Stimulated activated CD4-positive, alpha-beta T cell treated with anti-CD3 and anti-CD28 coated beads, Interleukin-1b, Interleukin-23, amount 100 ng/mL, for 24 hours (primary cell): Measurements from ENCODE around the gene SFTPA2.
"Not testable (repeated sequence)": the region's sequence is repeated elsewhere in the genome, so short reads cannot be mapped to it uniquely, and the experiment has no call there.

Experiments
- DNase-seq, 4 experiments: peaks; one replicate each; pipeline ENCODE4 v3.0.0-alpha.2; 2020; ENCODE audit warnings: low read depth in 4 of 4, low spot score in 1 of 4

Gene SFTPA2

DNA sequence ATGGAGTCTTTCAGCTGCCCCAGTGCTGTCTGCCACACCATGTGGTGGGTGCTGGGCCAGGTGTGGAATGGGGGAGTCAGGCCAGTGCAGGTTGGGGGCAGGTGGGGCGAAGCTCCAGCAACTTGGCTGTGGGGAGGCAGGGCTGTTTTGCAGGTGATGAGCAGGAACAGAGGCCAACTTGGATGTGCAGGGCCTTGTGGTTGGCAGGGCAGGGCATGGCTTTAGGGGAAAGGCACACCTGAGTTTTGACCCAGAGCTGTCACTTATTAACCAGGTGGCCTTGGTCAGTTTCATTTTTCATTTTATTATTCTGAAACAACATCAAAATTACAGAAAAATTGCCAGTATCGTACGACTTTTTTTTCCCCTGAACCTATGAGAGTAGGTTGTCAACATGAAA is 1.1 kb upstream of the SFTPA2 start:
- DNase-seq = no peak

DNA sequence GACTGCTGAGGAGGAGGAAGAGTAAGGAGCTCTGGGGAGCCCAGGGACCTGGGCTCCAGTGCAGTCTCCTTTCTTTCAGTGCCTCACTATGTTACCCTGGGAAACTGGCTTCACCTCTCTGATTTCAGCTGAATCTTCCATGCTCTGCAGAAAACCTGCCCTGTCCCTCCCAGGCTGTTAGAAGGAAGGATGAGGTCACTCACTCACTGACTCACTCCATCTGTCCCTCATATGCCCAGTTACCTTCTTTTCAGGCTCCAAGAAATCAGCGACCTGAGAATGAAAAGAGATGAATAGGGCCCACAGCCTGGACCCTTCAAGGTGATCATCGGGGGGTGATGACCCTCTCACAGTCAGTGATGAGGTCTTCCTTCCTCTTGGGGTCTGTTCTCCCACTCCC is 481 bp downstream of the SFTPA2 start:
- no peak for DNase-seq

DNA sequence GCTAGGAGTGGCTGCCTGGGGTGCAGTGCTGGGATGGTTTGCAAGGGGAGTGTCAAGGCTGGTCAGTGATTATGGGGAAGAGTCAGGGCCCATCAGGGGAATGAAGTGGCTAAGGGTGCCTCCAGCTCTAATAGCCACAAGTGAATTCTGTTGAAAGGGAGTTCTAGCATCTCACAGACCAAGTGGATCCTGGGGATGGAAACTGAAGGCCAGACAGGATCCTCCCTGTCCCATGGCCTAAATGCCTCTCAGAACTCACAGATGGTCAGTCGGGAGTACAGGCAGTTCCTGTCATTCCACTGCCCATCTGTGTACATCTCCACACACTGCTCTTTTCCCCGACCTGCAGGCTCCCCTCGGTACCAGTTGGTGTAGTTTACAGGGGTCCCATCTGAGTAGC is 3.2 kb downstream of the SFTPA2 start:
- DNase-seq = not testable (repeated sequence)

DNA sequence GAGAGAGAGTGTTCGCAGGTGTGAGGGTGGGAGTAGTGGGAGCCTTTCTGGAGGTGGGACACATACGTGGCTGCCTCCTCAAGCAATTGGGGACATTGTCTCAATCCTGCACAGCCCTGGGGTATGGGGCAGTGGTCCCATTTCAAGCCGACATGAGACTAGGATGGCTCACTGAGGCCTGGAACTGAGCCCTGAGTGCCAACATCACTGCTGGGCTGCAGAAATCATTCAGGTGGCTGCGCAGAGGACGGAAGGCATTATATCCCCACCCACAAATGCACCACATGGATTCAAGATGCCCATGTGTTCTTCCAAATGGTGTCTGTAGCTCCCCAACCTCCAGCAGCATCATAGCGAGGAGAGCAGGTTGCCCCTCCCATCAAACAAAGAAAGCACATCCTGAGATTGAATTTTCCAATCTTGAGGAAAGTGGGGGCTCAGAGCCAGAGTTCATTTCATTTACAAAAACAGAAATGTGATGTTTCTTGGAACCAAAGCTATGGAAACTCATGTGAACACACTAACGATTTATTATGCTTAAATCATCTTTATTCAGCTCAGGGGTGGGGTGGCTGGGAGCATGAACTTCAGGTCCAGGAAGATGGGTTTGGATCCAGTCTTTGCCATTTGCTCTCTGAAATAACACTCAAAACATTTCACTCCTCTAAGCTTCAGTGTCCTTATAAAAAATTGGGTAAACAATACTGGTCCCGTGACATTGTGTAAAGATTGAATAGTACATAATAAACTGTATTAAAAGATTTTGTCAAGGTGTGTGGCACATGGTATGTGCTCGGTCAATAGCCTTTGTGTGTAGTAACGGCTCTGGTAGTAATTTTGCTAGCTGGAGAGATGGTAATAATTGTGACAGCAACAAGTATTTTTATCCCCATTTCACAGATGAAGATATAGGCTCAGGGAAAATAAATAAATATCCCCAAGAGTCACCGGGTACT is 4.6 kb downstream of the SFTPA2 start:
- DNase-seq = no peak

DNA sequence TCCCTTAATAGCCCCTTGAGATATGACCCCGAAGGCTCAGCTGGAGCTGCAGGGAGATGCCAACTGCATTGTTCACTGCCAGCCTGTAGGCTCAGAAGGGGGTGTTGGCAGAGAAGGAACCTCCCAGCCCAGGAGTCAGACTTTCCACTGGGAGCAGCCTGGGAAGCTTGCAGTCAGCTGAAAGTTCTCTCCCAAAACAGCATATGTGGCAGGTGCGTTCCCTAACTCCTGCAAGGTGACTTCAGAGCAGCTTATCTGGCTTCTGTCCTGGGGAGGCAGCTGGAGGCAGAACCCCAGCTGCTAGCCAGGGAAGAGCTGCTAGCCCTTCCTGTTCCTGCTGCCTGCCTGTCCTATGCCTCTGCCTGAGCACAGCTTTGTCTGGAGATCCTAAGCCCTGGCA is 8.1 kb downstream of the SFTPA2 start:
- no peak for DNase-seq

DNA sequence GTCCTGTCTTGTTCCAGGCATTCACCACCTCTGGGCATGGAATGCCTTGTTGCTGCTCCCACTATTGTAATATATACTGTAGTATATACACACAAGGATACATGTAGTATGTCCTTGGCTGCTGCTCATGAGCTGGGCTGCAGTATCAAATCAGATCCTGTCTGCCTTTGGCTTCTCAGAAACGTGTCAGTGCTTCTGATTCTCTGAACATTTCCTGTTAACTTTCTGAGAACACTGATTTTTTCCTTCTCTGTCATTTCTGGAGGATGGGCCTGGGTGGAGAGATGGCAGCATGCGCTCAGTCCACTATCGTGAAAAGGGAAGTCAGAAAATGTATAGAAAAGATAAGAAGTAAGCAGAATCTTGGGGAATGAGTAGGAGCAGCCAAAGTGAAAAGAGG is 12.2 kb downstream of the SFTPA2 start:
- DNase-seq = no peak

DNA sequence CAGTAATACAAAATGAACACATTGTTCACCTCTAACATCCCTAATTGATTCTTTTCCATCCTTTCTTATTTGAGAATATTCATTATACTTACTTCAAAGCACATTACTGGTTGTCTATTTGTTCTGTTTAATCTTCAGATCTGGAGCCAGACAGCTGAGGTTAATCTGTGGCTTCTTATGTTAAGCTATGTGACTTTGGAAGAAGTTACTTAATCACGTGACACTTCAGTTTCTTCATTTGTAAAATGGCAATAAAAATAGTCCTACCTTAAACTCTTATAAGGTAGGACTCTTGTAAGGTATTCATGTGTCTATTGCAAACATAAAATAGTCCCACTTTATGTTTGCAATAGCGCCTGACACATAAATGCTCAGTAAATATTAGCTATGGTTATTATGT is 13.1 kb downstream of the SFTPA2 start:
- not testable (repeated sequence) for DNase-seq

DNA sequence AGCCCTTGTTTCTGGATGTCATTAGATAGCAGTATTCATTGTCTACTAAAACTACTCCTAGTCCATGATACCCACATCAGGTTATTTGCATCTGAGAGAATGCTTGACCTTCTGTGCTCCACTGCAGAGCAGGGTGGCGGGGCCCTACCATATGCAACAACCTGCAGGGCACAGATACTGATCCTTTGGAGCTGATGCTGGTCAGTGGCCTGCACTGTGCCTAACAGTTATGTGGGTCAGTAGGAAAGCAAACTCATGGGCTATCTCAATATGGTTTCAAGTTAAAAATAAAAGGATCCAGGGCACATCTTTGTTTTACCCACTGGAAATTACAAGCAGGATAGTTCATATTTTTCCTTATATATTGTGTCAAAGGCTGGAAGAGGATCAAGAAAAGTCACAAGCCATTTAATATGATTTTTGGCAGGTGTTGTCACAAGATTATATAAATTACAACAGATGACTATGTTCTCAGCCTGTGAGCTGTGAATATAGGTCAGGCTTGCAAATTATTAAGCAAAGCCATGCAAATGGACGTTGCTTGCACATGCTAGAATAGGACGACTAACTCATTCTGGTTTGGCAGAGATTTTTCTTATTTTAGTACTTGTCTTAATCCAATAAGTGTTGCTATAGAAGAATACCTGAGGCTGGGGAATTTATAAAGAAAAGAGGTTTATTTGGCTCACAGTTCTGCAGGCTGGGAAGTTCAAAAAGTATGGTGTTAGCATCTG is 15.1 kb downstream of the SFTPA2 start:
- not testable (repeated sequence) for DNase-seq

DNA sequence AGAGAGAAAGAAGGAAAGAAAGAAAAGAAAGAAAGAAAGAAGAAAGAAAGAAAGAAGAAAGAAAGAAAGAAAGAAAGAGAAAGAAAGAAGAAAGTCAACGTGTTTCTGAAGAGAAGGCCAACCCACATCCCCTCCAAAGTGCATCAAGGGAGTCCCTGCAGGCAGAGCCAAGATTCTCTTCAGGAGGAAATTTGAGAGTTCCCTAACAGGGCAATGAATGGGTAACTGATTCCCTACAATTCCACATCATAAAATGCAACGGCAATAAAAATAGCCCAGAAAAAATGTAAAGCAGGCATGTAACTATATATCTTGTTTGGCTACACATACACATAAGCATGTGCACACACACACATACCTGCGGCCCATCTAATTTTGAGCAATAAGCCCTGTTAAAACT is 15.8 kb downstream of the SFTPA2 start:
- not testable (repeated sequence) for DNase-seq

DNA sequence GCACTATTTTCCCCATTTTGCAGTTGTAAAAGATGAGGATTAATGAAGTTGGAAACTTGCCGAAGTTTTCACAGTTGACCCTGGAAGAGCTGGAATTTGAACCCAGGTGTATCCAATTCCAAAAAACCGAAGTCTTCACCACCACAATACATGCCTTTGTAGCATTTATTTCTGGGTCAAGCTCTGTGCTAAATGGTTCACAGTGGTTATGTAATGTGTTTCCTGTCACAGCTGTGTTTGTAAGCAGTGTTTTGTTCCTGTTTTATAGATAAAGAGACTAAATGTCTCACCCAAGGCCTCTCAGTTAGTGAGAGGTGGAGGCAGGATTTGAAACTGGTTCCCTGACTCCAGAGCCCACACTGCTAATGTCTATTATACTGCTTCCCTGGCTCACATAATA is 17.6 kb downstream of the SFTPA2 start:
- no peak for DNase-seq

DNA sequence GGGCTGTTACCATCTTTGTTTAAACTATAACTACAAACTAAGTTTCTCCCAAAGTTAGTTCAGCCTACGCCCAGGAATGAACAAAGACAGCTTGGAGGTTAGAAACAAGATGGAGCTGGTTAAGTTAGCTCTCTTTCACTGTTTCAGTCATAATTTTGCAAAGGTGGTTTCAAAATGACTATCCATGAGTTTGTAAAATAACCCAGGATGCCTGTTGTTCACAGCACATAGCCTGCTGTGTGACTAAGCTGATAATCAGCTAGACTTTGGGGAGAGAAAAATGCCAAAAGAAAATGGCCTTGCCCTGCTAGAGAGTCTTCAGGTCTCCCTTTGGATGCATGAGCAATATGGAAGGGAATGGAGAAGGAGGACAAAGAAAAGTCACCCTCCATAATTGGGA is 19.3 kb downstream of the SFTPA2 start:
- DNase-seq = not testable (repeated sequence)

DNA sequence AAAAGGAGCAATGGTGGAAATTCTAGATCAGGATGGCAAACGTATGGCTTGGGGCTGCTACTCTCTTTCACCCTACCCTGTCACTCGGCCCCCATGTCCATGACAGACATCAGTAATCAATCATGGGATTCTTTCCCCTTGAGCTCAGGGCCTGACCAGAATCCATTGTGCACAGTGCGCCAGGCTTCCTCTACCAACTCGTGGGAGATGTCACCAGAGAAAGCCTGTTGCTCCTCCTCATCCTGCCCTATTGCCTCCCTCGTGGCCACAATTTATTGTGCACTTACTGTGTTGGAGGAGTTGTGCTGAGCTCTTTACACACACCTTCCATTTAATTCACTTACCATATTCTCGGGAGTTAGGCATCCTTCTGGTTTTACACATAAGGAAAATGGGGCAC is 21.9 kb downstream of the SFTPA2 start:
- DNase-seq = not testable (repeated sequence)

DNA sequence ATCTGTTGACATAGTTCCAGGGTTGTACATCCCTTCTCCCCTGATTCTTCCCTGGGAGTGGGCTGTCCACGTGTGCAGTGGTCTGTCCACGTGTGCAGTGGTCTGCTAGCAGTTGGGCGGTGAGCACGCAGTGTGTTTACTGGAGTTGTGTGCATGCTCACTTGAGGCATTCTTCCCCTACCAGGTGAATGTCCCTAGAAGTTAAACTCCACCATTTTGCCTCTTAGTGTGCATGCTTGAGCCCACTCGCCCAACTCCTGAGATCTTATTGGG is 26.4 kb downstream of the SFTPA2 start:
- DNase-seq = not testable (repeated sequence)

DNA sequence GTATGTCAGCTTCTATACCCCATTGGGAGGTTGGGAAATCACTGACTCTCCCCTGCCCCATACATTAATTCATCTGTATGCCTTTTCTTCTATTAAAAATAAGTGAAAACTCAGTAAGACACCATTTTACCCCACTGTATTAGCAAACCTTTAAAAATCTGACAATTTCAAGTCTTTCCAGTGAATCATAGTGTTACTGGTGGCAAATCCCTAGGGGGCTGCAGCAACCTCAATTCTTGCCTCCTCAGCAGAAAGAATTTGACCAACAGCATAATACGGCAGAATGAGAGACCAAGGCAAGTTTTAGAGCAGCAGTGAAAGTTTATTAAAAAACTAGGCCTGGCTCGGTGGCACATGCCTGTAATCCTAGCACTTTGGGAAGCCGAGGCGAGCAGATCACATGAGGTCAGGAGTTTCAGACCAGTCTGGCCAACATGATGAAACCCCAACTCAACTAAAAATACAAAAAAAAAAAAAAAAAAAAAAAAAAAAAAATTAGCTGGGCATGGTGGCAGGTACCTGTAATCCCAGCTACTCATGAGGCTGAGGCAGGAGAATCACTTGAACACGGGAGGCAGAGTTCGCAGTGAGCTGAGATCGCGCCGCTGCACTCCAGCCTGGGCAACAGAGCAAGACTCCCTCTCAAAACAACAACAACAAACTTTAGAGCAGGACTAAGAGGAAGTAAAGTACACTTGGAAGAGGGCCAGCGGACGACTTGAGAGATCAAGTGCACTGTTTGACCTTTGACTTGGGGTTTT is 26.9 kb downstream of the SFTPA2 start:
- not testable (repeated sequence) for DNase-seq

DNA sequence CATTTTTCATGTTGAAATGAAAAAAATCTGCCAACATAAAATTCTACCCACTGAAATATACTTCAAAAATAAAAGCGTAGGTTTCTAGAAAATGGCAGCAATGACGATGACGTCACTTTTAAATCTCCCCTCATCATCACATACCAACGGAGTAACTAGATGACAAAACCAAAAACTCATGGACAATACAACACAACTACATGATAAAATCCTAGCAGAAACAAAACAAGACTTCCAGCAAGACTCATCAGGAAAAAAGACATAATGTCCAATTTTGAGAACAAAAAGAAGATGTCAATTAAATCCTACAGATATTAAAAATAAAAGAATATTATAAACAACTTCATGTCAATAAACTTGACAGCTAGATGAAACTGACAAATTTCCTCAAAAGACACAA is 31.9 kb downstream of the SFTPA2 start:
- DNase-seq = not testable (repeated sequence)

DNA sequence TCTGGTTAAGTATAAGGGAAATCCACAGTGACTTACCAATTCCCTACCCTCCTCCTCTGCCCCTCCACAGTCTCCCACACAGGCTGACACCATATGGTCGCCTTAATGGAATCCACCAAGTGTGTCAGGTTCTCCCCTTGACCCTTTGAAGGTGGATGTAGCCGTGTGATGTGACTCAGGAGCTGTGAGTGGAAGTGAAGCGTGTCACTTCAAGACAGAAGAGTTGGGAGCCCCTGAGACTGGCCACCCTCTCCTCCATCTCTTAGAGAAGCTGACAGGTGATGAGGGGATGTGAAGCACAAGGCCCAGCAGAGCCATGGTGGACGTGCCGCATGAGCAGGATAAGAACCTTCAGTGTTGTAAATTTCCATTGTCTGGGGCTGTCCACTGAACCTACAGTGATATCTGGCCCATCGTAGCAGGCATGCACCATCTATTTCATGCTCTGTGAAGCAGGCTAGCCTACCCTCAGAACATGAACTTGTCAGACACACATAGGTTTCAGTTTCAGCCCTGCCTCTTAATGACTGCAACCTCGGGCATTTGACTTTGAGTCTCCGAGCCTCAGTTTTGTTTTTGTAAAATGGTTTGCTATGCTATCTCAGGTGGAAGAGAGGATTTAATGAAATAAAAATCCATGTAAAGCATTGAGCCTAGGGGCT is 35.0 kb downstream of the SFTPA2 start:
- DNase-seq = not testable (repeated sequence)

DNA sequence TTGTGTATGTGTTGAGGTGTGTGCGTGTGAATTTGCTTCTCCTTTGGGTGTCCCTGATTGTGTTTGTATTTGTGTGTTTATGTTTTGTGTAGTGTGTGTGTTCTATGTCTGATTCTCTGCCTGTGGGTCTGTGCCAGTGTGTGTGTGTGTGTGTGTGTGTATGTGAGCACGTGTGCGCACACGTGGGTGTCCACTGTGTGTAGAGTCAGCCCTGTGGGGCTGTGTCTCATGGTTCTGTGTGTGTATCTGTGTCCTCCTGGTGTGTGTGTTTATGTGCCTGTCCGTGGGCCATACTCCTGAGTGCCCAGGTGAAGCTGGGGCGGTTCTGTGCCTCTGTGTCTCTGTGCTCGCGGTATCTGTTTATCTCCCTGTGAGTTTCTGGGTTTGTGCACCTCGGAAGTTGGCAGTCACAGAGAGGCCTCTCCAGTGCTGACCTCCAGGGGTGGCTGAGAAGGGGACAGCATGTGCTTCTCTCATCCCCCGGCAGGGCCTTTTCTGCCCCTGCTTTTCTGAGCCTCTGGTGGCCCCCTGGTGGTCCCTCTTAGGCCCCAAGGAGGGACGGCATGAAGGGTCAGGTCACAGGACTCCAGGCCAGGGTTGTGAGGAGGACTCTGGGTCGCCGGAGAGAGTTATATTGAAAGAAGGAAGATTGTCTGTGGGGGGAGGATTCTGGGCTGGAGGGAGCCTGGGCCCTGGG is 36.9 kb downstream of the SFTPA2 start:
- DNase-seq = not testable (repeated sequence)

DNA sequence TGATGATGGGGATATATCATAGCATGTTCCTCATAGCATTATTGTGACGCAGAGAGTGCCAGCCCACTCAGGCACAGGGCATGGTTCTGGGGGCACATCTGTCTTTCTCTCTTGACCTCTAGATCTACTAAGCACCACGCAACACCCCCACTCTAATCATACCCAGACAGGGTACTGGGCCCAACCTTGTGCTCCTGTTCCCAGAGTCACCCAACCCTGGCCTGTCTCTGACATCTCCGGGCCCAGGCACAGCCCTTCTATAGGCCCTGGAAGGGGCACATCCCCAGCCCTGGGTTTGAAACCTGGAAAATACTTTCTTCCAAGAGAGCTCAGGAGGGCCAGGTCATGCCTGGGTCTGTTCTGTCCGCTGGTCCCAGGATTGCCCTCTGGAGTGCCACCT is 37.7 kb downstream of the SFTPA2 start:
- DNase-seq = not testable (repeated sequence)

DNA sequence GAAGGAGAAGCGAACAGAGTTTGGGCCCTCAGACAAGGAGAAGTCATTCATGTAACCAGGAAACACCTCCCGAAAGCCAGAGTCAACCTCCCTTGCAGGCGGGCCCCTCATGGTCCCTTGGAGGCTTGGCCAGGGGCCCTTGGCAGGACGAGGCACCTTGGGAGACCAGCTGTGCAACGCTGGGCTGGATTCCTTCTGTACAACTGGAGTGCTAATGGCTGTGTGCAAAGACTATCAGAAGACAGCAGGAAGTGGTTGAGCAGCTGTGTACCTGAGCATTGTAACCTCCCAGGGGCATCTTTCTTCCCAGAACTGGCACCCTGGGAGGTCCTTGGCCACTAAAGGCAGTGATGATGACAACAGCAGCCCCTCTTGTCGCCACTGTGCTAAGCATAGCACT is 38.5 kb downstream of the SFTPA2 start:
- not testable (repeated sequence) for DNase-seq

DNA sequence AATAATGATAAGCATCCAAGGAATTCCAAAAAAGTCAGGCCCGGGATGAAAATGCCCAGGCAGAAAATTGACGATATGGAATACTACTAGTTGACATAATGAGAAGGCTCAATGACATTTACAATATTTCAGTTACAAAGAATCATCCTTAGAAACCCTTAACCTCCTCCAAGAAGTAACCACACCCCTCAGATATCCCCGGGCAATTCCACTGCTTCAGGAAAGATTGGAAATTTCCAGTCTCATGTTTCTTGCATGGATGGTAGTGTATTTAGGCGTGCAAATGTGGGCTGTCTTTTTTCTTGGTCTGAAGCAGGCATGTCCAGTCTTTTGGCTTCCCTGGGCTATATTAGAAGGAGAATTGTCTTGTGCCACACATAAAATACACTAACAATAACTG is 42.6 kb downstream of the SFTPA2 start:
- not testable (repeated sequence) for DNase-seq
